Right lung (tissue), 5 donors: ENCODE measurements around the gene METTL22. TPM values are rescaled to one million over a fixed set of nuclear protein-coding genes. Genes with fewer than 3 reads are reported as not detected.
"Not testable (repeated sequence)": the region's sequence is repeated elsewhere in the genome, so short reads cannot be mapped to it uniquely, and the experiment has no call there.

Experiments used
- DNase-seq, 2 donors: peaks; one replicate each; pipeline ENCODE4 v3.0.0-alpha.2; 2013
- polyA plus RNA-seq, 5 donors: library from polyadenylated mRNA; unstranded; fragments of 120-200 nt; gene quantifications; one replicate each; pipeline versions ENCODE4 v1.2.1 to v1.2.3, GENCODE V29; 2013; ENCODE audit warnings: inconsistent platforms in 1 of 5, low replicate concordance in 1 of 5; ENCODE audit not compliant: insufficient read length in 5 of 5, insufficient read depth in 1 of 5

METTL22 gene
- polyA plus RNA-seq, 5 donors, result 24.4 to 33.6 (median 26.8) TPM

DNA sequence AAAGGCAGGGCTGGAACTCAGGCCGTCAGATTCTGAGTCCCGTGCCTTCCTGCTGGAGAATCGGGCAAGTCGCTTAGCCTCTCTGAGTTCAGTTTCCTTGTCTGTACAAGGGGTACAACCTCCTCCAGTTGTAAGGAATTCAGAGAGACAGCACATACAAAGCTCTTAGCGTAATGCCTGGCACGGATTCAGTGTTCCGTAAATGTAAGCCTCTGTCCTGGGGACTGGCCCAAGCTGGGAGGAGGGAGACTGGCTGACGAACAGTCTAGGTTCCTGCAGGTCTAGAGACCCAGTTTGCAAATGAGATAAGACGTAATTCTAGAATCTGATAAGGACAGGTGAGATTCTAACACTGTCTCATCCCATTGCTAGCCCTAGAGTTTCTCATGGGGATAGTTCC is 9.9 kb downstream of the METTL22 start:
- no peak for DNase-seq

DNA sequence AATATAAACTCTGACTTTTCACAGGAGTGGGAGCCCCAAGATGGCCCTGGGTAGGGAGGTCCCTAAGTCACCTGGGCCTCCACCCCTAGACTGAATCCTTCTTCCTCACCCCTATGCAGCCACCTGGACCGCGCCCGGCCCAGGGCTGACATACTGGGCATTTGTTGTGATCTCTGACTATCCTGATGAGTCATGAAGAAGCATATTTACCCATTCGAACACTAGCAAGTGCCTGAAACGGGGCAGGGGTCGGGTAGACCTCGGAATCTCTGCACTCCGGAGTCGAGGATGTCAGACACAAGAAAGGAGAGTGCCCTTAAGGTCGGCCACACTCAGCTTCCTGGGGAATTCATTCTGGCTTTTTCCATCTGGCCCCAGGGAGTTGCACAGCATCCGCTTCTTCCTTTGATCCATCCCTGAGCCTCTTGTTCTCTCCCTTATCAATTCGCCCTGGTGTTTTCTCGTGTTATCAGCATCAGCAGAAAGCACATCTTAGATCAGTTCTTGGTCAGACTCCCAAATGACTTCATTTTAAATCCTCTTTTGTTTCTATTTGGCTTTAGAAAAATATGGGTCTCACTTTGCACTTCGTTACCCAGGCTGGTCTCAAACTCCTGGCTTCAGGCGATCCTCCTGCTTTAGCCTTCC is 10.4 kb downstream of the METTL22 start:
- no peak for DNase-seq

DNA sequence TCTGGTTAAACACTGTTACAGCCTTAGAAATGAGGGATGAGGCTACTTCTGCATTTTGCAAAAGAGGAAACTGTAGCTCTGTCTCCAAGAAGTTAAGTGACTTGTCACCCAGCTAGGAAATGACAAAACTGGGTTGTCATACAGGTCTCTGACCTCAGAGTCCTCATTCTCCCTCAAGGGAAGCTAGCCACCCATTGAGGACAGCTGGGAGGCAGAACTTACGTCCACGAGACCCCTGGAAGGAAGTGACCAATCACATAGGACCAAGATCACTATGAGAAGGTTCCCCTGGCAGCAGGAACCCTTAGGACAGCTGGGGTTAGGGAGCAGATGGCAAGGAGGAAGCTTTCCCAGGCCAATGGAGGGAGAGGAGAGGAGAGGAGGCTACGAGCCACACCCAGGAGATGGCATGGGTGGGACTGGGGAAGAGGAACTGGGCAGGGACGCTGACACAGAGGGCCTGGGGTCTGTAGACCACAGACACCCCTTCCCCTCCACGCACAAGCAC is 11.2 kb downstream of the METTL22 start:
- DNase-seq, result no peak

DNA sequence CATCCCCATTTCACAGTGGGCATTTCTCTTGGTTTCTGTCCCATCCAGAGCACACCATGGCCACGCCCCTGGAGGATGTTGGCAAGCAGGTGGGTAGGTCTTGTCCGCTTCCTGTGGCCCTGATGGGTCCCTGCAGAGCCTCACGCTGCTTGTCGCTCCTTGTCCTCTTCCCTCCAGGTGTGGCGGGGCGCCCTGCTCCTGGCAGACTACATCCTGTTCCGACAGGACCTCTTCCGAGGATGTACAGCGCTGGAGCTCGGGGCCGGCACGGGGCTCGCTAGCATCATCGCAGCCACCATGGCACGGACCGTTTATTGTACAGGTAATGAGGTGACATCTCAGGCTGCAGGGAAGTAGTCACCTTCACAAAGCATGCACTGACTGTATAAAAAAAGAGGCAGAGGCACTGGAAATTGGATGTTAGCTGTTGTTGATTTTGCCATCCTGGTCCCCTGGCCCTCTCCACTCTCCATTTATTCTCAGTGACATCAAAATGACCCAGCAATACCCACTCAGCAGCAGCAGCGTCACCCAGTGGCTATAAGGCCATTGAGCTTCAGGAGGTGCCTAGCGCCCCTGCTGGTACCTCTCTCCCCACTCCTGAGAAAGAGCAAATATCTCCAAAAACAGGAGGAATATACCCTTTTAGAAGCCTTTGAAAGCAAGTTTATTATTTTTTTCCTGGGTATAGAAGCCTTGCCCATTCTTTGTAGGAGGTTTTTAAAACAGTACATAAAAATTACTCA is 13.7 kb downstream of the METTL22 start:
- DNase-seq, result no peak

DNA sequence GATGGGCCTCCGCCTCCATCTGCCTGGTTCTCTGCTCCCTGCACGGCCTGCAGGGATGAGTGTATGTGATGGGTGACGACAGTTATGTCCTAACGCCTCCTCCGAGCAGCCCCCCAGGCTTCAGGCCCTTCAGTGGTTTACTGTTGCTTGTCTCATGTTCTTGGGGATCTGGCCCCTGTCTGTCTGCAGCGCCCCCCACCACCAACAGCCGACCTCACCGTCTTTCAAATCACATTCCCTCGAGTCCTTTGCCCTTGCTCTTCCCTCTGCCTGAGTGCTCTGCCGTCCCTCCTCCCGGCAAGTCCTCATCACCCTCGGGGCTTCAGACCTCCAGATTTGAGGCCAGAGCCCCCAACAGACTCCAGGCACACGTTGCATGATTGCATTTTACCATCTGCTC is 18.2 kb downstream of the METTL22 start:
- DNase-seq, result no peak

DNA sequence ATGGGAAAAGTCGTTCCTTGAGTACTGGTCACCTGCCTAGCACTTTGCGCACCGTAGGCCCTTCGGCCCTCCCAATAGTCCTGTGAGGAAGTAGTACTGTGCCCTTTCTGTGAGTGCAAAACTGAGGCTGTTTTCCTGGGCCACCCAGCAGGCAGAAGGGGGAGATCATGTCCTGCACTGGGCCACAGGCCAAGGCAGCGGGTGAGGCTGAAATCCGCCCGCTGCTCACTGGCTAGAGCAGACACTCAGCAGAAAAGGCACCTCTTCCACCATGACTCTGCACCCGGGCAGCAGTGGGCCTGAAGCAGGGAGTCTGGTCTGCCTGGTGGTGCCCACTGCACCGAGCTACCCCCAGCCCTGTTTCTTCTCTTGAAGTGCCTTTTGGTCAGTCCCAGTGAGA is 20.2 kb downstream of the METTL22 start:
- DNase-seq, result no peak

DNA sequence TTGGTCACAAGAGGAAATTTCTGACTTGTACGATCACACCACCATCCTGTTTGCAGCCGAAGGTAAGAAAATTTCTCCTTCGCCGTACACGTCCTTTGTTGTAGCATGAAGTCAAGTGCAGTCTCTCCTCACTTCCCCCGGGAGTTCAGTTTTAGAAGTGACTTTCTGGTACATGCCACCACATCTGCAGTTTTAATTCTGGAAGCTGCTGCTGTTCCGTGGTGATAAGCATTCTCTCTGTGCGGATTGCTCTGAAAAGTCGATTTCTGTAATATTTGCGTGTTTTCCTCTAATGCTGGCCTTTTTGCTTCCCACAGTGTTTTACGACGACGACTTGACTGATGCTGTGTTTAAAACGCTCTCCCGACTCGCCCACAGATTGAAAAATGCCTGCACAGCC is 20.6 kb downstream of the METTL22 start:
- DNase-seq, result no peak

DNA sequence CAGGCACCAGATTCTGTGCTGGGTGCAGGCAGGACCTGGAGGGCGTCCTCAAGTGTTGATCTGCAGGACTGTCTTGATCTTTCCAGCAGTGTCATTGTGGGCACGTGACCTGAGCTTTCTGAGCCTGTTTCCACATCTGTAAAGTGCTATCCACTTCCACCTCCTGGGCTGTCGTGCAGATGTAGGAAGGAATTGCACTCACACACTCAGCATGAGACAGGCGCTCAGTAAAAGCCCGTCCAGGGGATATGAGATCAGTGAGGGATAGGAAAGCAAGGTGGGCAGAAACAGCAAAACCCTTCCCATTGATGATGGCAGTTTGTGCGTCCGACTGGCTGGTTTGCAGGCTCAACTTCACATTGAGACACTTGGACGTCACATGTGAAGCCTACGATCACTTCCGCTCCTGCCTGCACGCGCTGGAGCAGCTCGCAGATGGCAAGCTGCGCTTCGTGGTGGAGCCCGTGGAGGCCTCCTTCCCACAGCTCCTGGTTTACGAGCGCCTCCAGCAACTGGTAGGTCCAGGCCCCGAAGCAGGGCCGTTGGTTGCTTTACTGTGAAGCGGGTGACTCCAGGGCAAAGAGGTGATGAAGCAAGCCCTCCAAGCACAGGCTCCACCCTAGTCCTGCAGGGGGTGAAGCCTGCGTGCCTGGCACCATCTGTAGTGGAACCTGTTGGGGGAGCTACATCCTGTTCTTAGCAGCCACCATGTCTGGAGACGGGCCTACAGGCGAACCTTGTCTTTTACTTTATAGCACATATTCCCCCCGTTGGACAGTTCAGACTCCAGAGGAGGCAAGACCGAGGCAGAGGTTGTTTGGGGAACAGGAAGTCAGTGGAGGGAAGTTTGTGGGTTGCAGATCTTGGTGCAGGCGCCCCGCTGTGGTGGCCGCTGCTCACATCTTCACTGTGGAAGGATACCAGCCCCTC is 23.0 kb downstream of the METTL22 start:
- no peak for DNase-seq

DNA sequence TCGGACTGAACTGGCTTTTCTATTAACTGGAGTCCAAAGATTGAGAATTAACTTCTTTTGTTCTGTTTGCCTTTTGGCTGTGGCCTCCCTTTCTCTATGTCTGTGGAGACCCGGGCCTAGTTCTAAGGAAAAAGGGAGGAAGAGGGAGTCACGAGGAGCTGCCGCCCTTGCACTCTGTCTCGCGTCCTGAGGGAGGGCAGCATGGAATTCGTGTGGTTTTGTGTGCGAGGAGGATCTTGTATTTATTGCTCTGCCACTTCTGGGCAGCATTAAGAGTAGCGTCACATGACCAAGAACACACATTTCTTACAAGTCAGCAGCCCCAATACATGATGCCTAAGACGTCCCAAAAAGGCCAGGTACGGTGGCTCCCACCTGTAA is 23.6 kb downstream of the METTL22 start:
- no peak for DNase-seq

DNA sequence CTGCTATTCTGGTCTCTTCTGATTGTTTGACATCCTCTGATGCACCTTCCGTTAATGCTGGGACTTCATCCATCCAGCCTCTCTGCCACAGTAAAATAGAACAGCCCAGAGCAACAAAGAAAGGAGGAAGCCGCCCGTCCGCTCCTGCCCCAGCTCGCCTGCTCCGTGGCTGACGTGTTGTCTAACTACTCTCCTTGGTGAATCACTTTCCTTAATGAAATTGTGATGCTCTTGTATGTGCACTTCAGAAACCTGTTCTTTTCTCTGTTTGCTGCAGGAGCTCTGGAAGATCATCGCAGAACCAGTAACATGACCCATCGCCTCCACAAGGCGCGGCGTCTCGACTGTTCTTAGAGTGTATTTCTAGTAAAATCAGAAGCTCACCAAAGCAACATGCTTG is 24.3 kb downstream of the METTL22 start:
- DNase-seq, result no peak

DNA sequence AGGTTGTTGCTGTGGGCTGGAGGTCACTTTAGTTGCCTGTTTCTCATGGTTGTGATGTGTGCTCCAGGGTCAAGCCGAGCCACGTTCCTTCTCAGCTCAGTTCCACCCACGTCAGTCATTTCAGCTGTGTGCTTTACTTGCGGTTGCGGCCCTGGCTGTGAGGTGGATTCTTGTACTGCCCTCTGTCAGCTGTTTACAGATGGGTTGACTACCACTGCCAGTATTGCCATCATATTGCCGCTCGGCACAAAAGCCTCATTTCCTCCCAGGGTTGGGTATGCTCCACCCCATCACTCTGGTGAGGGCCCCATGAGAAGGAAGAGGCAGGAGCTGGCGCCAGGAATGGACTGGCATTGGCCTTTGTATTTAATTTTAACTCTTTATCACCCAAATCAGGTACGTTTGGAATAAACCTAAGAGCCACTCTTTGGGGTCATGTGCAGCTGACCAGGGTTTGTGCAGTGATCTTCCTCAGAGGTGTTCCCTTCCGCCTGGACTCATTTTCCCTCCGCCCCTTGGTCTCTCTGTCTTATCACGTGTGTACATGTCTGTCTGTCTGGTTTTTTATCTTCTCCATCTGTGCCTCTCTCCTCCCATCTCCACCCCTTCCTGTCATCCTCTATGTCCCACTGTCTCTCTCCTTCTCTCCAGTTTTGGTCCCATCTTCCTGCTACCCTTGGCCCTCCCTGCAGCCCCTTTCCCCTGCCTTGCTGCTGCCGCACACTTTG is 25.0 kb downstream of the METTL22 start:
- no peak for DNase-seq

DNA sequence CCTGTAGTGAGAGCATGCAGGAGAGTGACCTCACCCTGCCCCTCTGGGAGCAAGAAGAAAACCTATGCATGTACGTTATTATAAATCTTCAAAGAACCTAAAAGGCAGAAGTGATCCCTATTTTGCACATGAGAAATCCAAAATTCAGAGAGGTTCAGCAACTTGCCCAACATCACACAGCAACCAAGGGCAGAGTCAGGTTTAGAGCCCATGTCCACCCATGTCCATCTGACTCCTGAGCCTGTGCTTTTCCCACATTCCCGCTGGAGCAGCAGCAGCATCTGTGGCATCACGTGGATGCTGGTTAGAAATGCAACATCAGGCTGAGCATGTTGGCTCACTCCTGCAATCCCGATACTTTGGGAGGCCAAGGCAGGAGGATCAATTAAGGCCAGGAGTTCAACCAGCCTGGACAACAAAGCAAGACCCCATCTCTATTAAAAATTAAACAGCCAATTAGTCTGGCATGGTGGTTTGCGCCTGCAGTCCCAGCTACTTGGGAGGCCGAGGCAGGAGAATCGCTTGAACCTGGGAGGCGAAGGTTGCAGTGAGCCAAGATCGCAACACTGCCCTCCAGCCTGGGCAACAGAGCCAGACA is 26.3 kb downstream of the METTL22 start:
- DNase-seq, result no peak

DNA sequence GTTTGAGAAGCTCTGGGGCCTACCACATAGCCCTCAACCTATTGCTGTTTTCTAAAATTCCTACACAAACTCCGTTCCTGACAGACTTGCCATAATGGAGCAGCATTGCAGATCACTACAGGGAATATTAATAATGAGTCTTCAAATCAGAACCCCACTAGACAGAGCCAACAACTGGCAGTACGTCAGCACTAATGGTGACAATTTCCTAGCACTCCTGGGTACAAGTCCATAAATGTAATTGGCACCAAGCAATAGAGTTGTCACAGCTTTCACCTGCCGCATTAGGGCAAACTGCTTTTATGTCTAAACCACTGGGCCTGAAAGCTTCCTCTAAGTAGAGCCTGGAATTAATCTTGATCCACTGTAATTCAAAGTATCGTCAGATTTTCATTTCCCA is 27.4 kb downstream of the METTL22 start:
- no peak for DNase-seq

DNA sequence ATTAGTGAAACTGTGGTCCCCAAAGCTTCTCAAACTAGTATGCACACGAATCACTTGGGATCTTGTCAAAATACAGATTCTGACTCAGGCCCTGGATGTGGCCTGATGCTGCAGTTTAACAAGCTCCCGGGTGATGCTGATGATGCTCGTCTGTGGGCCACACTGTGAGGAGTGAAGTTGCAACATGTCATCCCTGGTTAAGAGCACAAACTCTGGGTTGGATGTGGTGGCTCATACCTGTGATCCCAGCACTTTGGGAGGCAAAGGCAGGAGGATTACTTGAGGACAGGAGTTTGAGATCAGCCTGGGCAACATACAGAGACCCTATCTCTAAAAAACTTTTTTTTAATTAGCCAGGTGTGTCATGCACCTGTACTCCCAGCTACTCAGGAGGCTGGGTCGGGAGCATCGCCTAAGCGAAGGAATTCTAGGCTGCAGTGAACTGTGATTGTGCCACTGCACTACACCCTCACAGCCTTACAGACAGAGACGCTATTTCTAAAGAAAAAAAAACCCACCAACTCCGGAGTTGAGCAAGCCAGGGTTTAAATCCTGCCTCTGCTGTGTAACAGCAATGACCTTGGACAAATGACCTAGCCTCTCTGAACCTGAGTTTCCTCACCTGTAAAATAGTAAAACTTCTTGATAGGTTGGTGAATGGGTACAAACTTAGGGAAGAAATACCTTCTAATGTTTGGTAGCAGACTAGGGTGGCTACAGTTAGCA is 28.5 kb downstream of the METTL22 start:
- no peak for DNase-seq

DNA sequence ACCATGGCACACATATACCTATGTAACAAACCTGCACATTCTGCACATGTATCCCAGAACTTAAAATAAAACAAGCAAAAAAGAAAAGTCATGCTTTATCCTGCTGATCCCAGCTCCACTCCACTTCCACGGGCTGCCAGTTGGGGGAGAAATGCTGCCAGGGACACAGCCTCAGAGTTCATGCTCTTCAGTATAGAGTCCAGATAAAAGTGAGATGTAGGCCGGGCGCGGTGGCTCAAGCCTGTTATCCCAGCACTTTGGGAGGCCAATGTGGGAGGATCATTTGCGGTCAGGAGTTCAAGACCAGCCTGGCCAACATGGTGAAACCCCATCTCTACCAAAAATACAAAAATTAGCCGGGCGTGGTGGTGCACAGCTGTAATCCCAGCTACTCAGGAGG is 30.5 kb downstream of the METTL22 start:
- not testable (repeated sequence) for DNase-seq

DNA sequence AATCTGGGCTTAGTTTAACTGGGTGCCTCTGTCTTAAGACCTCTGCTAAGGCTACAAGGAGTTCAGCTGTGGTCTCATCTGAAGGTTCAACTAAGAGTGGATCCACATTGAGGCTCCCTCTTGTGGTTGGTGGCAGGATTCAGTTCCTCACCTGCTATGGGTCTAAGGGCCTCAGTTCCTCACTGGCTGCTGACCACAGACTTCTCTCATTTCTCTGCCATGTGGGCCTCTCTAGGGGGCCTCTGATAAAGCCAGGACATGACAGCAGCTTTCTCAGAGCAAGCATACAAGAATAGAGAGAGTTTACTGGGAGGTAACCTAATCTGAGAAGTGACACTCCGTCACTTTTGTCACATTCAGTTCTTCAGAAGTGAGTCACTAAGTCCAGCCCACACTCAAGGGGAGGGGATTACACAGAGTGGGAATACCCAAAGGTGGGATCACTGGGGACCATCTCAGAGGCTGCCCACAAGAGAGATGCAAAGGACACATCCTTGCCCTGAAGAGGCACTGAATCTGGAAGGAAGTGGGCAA is 33.8 kb downstream of the METTL22 start:
- no peak for DNase-seq

DNA sequence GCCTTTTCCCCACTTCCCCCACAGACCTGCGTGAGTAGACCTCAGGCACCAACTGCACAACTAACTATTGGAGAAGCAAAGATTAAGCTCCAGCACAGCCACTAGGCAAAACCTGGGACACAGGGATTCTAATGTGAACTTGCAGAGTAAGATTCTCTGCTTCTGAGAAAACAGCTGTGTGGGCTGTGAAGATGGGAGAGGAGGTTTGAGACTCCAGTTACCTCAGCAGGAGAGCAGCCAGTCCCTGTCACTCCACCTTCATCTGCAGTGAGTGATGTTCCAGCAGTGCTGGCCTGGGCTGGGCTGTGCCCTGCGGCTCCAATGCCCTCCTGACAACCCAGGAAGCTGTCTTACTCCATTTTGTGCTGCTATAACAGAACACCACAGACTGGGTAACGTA is 34.9 kb downstream of the METTL22 start:
- no peak for DNase-seq

DNA sequence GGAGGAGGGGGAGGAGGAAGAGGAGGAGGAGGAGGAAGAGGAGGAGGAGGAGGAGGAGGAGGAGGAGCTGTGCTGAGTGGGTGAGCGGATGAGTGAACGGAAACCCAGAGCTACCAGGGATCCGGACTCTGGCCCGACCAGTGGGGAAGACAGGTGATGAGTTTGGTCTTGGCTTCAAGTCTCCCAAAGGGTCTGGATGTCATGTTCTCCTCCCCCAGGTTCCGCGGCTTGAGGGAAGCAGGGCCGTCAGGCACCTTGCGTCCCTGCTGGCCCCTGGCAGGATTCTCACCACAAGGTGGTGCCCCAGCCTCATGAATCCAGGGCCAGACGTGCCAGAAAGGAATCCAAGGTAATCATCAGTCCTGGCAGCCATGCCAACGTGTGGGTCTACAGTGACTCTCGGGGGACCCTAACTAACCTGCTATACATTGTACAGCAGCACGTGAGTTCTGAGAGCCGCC is 39.4 kb downstream of the METTL22 start:
- DNase-seq, result peak; percentile 45

DNA sequence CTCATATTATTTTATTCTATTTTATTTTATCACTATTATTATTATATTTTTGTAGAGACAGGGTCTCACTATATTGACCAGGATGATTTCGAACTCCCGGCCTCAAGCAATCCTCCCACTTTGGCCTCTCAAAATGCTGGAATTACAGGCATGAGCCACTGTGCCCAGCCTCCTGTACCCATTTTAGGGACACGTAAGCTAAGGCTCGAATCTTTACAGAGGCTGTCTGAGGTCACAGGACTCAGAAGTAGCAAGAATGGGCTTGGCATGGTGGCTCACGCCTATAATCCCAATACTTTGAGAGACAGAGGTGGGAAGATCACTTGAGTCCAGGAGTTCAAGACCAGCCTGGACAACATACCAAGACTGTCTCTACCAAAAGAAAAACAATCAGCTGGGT is 40.2 kb downstream of the METTL22 start:
- DNase-seq, result no peak
